HG02642 (cell line): ENCODE data around the gene ZBTB43.
"Not testable (repeated sequence)": the region's sequence is repeated elsewhere in the genome, so short reads cannot be mapped to it uniquely, and the experiment has no call there.

Experiments
- ATAC-seq: cut with Tn5 transposase; IDR thresholded peaks from one replicate; pipeline ENCODE4 v1.9.1; 2021; ENCODE audit warnings: mild to moderate bottlenecking; ENCODE audit not compliant: unreplicated experiment, poor library complexity

ZBTB43 gene, protein sequence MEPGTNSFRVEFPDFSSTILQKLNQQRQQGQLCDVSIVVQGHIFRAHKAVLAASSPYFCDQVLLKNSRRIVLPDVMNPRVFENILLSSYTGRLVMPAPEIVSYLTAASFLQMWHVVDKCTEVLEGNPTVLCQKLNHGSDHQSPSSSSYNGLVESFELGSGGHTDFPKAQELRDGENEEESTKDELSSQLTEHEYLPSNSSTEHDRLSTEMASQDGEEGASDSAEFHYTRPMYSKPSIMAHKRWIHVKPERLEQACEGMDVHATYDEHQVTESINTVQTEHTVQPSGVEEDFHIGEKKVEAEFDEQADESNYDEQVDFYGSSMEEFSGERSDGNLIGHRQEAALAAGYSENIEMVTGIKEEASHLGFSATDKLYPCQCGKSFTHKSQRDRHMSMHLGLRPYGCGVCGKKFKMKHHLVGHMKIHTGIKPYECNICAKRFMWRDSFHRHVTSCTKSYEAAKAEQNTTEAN

DNA sequence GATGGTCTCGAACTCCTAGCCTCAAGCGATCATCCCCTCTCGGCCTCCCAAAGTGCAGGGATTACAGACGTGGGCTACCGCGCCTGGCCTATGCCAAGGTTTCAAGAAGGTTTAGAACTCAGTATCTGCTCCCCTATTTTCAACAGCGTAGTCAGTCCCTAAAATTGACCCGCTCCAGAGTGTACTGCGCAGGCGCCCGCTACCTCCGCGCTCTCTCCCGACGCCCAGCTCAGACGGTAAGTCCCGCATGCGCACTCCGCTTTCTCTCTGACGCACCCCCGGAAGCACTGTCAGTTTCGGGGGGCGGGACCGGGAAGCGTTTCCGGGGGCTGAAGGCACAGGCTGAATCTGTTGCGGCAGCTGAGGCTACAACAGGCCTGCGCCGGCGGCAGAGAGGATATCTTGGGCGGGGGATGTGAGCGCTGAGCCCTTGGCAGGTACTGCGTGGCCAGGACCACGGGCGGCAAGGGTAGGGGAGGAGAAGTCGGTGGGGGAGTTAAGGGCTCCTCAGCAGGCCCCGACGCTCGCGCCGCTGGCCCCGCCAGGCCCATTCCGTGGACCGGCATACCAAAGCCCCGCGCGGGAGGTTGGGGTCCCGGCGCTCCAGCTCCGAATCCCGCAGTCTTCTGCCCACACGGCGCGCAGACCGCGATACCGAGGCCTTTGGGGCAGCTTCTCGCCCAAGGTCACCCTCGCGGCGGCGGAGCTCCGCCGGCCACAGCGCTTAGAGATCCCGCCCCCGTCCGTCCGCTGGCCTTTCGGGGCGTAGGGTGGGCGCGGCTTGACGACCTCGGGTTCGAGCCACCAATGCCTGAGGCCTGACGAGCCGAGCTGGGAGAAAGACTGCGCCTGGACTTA lies at the start of gene ZBTB43:
Gene ZBTB43, plus strand, starts transcription at position 345 of the 858 bp plus-strand sequence. CDS start 27,470 bp downstream, outside the sequence.
- ATAC-seq: peak; percentile 83

DNA sequence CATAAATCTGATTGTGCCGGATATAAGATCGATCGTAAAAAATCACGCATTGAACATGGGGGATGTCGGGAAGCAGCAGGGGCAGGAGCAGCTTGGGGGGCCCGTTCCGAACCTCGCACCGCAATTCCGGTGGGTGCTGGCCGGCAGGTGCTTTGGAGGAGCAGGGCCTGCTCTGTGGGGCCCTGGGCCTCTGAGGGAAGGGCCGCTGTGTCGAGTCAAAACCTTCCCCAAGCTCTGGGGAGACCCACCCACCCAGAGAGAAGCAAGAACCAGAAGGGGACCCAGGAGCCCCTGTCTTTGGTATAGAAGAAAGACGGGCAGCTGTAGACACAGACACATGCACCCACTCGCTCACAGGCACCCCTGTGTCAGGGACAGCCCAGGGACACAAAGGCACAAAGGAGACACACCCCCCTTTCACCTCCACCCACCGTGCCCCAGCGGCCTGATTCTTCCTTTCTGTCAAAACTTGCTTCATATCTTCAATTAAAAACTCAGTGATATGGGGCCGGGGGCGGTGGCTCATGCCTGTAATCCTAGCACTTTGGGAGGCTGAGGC lies 49.4 kb upstream of the ZBTB43 start:
- no peak for ATAC-seq

GRCh38 chr9:126756238-126756637 lies 48.6 kb upstream of the ZBTB43 start:
- ATAC-seq: no peak

DNA sequence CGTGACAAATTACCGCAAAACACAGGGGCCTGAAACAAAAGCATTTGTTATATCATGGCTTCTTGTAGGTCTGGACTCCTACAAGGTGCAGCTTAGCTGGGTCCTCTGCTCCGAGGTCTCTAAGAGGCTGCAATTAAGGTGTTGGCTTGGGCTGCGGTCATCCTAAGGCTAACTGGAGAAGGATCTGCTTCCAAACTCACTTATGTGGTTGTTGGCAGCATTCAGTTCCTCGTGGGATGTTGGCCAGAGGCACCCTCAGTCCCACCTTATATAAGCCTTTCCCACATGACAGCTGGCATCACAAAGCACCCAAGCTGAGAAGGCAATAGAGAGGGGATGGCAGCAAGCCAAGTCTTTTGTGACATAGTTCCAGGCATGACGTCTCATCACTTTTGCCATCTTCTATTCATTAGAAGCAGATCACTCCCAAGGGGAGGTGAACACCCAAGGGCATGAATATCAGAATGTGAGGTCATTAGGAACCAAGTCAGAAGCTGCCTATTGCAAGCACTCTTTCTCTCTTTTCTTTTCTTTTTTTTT lies 47.9 kb upstream of the ZBTB43 start:
- ATAC-seq: no peak

DNA sequence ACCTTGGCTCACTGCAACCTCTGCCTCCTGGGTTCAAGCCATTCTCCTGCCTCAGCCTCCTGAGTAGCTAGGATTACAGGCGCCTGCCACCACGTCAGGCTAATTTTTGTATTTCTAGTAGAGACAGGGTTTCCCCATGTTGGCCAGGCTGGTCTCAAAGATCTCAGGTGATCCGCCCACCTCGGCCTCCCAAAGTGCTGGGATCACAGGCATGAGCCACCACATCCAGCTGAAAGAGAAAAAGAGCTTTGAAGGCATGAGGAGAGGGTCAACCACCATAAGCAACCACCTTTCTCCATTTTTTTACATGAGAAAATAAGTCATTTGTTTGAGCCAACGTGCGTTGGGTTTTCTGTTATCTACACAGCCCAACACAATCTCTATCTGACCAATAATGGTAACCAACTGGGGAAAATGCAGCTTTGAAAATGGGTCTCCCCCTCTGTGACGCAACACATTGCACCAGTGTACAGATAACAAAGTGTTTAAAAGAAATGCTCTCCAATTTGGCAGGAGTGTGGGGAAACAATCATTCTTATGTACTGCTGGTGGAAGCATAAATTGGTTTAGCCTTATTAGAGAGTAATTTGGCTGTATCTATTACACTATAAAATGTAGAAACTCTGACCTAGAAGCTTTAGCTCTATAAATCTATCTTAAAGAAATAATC lies 45.8 kb upstream of the ZBTB43 start:
- ATAC-seq: no peak

GRCh38 chr9:126761274-126761673 lies 43.6 kb upstream of the ZBTB43 start:
- no peak for ATAC-seq

DNA sequence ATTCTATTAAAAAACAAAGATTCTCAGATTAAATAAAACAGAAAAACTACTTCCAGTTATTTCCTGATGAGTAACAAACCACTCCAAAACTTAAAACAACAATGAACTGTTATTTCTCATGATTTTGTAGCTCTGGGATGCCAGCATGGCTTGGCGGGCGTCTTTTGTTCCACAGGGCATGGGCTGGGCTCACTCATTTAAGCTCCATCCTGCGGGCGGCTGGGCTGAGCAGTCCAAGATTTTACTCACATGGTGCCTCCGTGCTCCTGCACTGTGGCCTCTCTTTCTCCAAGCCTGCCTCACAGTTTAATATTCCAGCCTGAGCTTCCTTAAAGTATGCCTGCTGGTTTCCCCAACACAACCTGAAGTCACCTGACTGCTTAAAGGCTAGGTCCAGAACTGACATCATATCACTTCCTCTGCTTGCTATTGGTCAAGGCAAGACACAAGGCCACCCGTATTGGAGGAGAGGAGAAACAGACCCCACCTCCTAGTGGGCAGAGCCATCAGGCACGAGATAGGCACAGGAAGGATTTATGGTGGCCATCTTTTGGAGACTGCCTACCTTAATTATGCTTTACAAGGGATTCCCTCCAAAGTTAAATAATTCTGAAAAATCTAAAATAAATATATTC lies 41.6 kb upstream of the ZBTB43 start:
- ATAC-seq: no peak

- no peak for ATAC-seq
These were observed 31.7 kb upstream of the ZBTB43 start for GRCh38 chr9:126773004-126773607.

DNA sequence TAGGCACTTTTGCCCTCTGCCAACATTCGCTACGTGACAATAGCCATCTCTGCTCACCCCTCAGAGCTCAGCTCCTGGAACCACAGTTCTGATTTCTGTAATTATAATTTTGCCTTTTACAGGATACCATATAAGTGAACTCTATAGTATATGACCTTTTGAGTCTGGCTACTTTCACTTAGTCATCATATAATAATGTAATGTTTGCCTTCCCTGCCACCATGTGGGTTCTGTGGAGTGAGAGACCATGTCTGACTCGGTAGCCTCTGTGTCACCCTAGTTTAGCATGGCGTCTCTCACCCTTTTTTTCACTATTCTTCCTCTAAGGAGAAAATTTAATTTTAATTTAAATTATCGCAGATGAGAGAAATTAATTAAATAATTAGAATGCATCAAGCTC lies 28.9 kb upstream of the ZBTB43 start:
- no peak for ATAC-seq

DNA sequence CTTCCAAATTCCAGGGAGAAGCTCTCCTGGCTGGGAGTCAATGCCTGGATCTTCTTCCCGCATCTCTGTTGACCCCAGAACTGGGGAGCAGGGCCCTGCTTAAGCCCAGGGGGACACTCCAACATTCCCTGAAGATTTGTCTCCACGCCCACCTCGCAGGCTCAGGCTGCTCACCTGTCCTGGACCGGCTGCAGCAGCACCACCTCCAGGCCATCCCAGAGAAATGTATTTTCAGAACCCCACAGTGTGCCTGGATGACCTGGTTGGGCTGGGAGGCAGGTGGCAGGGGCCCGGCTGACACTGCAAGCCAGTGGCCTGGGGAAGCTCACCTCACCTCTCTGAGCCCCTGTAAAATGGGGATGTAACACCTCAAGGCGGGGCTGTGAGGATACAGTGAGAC lies 27.1 kb upstream of the ZBTB43 start:
- no peak for ATAC-seq

- ATAC-seq: no peak
These were observed 26.7 kb upstream of the ZBTB43 start for GRCh38 chr9:126778141-126778540.

GRCh38 chr9:126778696-126779095 lies 26.1 kb upstream of the ZBTB43 start:
- not testable (repeated sequence) for ATAC-seq

DNA sequence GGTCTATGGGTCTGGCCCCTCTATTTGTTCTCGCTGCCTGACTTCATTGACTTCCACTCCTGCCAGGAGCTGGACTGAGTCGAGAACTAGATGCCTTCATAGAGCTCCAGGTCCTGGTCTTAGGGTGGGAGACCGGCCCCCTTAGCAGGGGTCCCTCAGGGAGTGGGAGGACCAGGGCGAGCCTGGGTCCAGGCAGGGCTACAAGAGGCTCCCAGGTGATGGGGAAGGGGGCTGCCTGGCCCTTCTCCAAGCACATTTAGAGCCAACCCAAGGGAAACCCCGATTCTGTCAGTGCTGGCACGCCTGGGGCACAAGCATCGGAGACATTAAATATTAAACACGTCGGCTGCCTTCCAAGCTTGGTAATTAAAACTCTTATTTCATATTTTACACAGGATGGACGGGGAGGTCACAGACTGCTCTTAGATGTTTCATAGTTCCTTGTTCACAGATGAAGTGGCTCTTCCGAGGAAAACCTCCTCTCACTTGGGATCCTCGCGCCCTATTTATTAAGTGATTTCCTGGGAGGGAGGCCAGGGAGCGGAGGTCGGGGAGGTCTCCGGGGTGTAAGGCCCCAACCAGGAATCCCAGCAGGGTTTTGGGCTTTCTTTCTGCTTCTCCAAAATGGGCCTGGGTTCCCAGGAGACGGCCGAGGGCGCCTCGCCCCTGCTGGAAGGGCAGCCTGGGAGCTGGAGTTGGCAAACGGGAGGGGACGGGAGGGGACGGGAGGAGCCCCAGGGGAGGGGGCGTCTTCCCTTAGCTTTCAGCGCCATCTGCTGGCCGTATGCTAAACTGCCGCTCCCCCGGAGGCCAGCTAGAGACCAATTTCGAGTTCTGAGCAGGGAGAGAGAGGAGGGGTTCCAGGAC lies 23.4 kb upstream of the ZBTB43 start:
- ATAC-seq: no peak

GRCh38 chr9:126782053-126782388 lies 22.8 kb upstream of the ZBTB43 start:
- ATAC-seq: no peak

DNA sequence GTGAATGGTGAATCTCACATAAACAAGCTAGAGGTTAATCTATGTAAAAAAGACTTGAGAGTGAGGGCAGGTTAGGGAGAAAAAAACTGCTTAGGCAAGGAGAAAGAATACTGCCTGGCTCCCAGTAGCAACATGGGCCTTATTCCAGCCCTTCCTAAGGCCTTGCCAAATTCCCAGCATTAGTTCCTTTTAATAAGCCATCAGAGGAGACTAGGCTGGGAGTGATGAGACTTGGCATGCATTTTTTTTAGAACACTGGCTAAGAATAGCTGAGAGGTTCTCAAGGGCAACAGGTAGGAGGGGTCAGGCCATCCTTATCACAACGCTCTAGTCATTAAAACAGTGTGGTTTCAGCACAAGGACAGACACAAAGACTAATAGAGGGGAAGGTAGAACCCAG lies 20.9 kb upstream of the ZBTB43 start:
- ATAC-seq: no peak

GRCh38 chr9:126784401-126784800 lies 20.4 kb upstream of the ZBTB43 start:
- ATAC-seq: no peak

GRCh38 chr9:126784841-126785240 lies 20.0 kb upstream of the ZBTB43 start:
- ATAC-seq: not testable (repeated sequence)

GRCh38 chr9:126788046-126788445 lies 16.8 kb upstream of the ZBTB43 start:
- ATAC-seq: no peak
